GM12874 (cell line): ENCODE results near the gene FZD2.

Source experiments
- CTCF ChIP-seq: IDR thresholded peaks from 2 replicates; pipeline ENCODE4 v1.5.1; 2011; ENCODE audit warnings: low read depth, mild to moderate bottlenecking, control low read depth, low read length, moderate library complexity; ENCODE audit not compliant: insufficient read depth

FZD2 gene

GRCh38 chr17:44552361-44552760, 4.9 kb upstream of the FZD2 start:
- TF ChIP-seq CTCF: no peak

- no peak for TF ChIP-seq CTCF
These were observed 2.2 kb upstream of the FZD2 start for GRCh38 chr17:44555099-44555498.

DNA sequence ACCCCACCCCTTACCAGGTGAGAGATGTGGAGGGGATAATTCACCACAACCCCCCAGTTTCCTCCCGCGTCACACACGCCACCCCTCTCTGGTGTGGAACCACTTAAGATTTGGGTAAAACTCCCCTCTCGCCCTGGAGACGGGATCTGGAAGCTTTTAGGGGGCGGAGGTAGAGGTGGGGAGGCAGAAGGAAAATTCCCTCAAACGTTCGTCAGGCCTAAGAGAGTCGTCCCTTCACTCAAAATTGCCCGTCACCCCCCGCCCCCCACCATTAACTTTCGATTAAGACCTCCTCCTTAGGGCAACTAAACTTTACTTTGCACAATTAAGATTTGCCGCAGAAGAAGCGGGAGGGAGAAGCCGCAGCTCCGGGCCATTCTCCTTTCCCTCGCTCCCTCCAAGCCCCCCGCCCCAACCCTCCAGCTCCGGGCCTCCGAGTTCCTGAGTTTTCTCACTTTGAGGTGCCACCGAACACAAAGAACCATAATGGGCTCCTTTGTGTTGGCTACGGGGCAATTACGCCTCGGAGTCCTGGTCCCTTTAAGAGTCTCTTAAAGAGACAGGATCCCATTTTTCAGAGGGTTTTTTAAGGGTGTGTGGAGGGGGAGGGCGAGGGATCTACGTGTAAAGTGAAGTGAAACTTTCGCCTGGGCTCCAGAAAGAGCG, 985 bp upstream of the FZD2 start:
- TF ChIP-seq CTCF: no peak

DNA sequence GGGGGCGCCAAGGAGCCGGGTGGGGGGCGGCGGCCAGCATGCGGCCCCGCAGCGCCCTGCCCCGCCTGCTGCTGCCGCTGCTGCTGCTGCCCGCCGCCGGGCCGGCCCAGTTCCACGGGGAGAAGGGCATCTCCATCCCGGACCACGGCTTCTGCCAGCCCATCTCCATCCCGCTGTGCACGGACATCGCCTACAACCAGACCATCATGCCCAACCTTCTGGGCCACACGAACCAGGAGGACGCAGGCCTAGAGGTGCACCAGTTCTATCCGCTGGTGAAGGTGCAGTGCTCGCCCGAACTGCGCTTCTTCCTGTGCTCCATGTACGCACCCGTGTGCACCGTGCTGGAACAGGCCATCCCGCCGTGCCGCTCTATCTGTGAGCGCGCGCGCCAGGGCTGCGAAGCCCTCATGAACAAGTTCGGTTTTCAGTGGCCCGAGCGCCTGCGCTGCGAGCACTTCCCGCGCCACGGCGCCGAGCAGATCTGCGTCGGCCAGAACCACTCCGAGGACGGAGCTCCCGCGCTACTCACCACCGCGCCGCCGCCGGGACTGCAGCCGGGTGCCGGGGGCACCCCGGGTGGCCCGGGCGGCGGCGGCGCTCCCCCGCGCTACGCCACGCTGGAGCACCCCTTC, 484 bp downstream of the FZD2 start:
- TF ChIP-seq CTCF: no peak

DNA sequence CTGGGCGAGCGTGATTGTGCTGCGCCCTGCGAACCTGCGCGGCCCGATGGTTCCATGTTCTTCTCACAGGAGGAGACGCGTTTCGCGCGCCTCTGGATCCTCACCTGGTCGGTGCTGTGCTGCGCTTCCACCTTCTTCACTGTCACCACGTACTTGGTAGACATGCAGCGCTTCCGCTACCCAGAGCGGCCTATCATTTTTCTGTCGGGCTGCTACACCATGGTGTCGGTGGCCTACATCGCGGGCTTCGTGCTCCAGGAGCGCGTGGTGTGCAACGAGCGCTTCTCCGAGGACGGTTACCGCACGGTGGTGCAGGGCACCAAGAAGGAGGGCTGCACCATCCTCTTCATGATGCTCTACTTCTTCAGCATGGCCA, 1.0 kb downstream of the FZD2 start:
- TF ChIP-seq CTCF: no peak

- TF ChIP-seq CTCF: no peak
These were observed 1.7 kb downstream of the FZD2 start for GRCh38 chr17:44558710-44559633.
